Measurements from ENCODE around the gene SMAD5. TPM values are rescaled to one million over a fixed set of nuclear protein-coding genes. Genes with fewer than 3 reads are reported as not detected.

Gene SMAD5
- total and polyA plus RNA-seq, 2 of the 4 experiments (the other 2 are of a cell fraction): 37.4 to 101 TPM

- Histone ChIP-seq H3K14ac (replicated peaks; ENCODE audit: low read depth, low read length) (no peak overlapping the region), H4K20me1 (ENCODE audit: insufficient read depth, low read length) (peaks cover 12% of the 10 kb centered on the region; the same call in 1 of the 2 replicates), H2AK9ac (replicated peaks; ENCODE audit: low read depth, low read length, poor library complexity) (no peak overlapping the region), H3K36me3 (ENCODE audit: control insufficient read depth, insufficient read depth, low read length) (peaks cover 13% of the 10 kb centered on the region), H3K9me1 (ENCODE audit: insufficient read depth, low read length) (peaks cover 8% of the 10 kb centered on the region; the same call in 1 of the 2 replicates), H2BK5ac (ENCODE audit: low read depth, low read length, poor library complexity, severe bottlenecking) (no peak overlapping the region), H3K79me1 (ENCODE audit: low read depth in 1 of 2, low read length in 2 of 2) (peaks cover 27% of the 10 kb centered on the region in 2 experiments), H2BK120ac (ENCODE audit: low read depth, low read length) (no peak overlapping the region), H3K56ac (ENCODE audit: extremely low read depth, insufficient read depth, low read length) (no peak overlapping the region), H3K23ac (ENCODE audit: low read depth, low read length) (no peak overlapping the region), H3K4me1 (ENCODE audit: control insufficient read depth, insufficient read depth, low read length) (peaks cover 4% of the 10 kb centered on the region), H4K91ac (ENCODE audit: insufficient read depth, low read depth, low read length) (no peak overlapping the region), H3K9ac (ENCODE audit: low read depth, low read length) (no peak overlapping the region), H3K27ac (ENCODE audit: insufficient read depth, low read length) (no peak overlapping the region), H4K8ac (ENCODE audit: low read depth in 2 of 2, low read length in 2 of 2) (no peak overlapping the region), H2AFZ (replicated peaks; ENCODE audit: low read length, poor library complexity) (no peak overlapping the region), H3K4ac (ENCODE audit: low read depth, low read length) (no peak overlapping the region), H3K4me3 (ENCODE audit: insufficient read depth, low read depth, low read length) (no peak overlapping the region), H3K18ac (ENCODE audit: low read depth, low read length) (no peak overlapping the region), H2AK5ac (ENCODE audit: low read depth, low read length) (no peak overlapping the region), H3K4me2 (ENCODE audit: low read depth, low read length) (no peak overlapping the region), H3K27me3 (ENCODE audit: control insufficient read depth, insufficient read depth, low read length) (no peaks in the 10 kb centered on the region), H2BK20ac (ENCODE audit: low read depth, low read length) (no peak overlapping the region), H2BK15ac (ENCODE audit: low read depth, low read length) (no peak overlapping the region), H4K5ac (ENCODE audit: low read depth, low read length) (no peak overlapping the region), H3K9me3 (ENCODE audit: control insufficient read depth, insufficient read depth, low read length) (no peaks in the 10 kb centered on the region)
- in situ Hi-C loops (cut with MboI; ENCODE audit: low sequenced_read_pairs): no loop called here
- TF ChIP-seq CHD1 (IDR thresholded peaks at IDR 0.05; ENCODE audit: low read depth, low read length): no peak
- no peak for TF ChIP-seq ELK1 (IDR thresholded peaks at IDR 0.05; ENCODE audit: borderline replicate concordance, low read depth, low read length)
- TF ChIP-seq RAD21 (IDR thresholded peaks at IDR 0.05; ENCODE audit: low read length): no peak
- no peak for TF ChIP-seq MAFK (IDR thresholded peaks at IDR 0.05; ENCODE audit: low read depth, low read length)
- TF ChIP-seq MAZ (IDR thresholded peaks at IDR 0.05; ENCODE audit: borderline replicate concordance, low read depth, low read length): no peak
- TF ChIP-seq, protein P1, sequence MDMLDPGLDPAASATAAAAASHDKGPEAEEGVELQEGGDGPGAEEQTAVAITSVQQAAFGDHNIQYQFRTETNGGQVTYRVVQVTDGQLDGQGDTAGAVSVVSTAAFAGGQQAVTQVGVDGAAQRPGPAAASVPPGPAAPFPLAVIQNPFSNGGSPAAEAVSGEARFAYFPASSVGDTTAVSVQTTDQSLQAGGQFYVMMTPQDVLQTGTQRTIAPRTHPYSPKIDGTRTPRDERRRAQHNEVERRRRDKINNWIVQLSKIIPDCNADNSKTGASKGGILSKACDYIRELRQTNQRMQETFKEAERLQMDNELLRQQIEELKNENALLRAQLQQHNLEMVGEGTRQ (IDR thresholded peaks at IDR 0.05; ENCODE audit: low read depth, low read length): no peak
- TF ChIP-seq CTCF (conservative IDR thresholded peaks at IDR 0.05; ENCODE audit: low read depth, low read length): no peak
- no peak for TF ChIP-seq POLR2A (IDR thresholded peaks at IDR 0.05; ENCODE audit: low read depth, low read length)
- no peak for TF ChIP-seq RCOR1 (IDR thresholded peaks at IDR 0.05; ENCODE audit: insufficient replicate concordance, low read length)
- TF ChIP-seq SMC3 (IDR thresholded peaks at IDR 0.05; ENCODE audit: low read depth, low read length): no peak
- no peak for TF ChIP-seq FOS (IDR thresholded peaks at IDR 0.05; ENCODE audit: low read depth, low read length)
- no peak for TF ChIP-seq RFX5 (IDR thresholded peaks at IDR 0.05; ENCODE audit: low read depth, low read length)
- no peak for TF ChIP-seq BHLHE40 (IDR thresholded peaks at IDR 0.05; ENCODE audit: low read depth, low read length)
- TF ChIP-seq MXI1 (IDR thresholded peaks at IDR 0.05; ENCODE audit: borderline replicate concordance, low read depth, low read length): no peak
- TF ChIP-seq CEBPB (IDR thresholded peaks at IDR 0.05; ENCODE audit: low read depth, low read length): no peak
- no peak for TF ChIP-seq NFE2L2 (IDR thresholded peaks at IDR 0.05; ENCODE audit: low read depth, low read length)
- ATAC-seq (ENCODE audit: low read depth) (no peak), DNase-seq (no peak)
- intact Hi-C loops (cut with micrococcal nuclease): no loop called here
- ChIA-PET POLR2A (ENCODE audit: unreplicated experiment) (no interaction called here), CTCF (interaction anchor here (1.2 to 1.7 kb wide), 2 partner anchors 10 to 19 kb away, joined by 4 to 11 read pairs; no protein-coding TSS in a partner anchor)
- dilution Hi-C loops (cut with HindIII; ENCODE audit: low sequenced_read_pairs, unreplicated experiment): no loop called here
- BruUV-seq (replicated peaks): no TSS peak
- WGBS, 2 experiments (ENCODE audit: extremely low coverage in 2 of 2, insufficient read length in 1 of 2): no CpG with 5 or more reads among the region's 1 CpG
Measured at GRCh38 chr5:136164226-136164625, 31.6 kb downstream of the SMAD5 start.
